ENCODE data around the gene KPNA4.

KPNA4 gene

DNA sequence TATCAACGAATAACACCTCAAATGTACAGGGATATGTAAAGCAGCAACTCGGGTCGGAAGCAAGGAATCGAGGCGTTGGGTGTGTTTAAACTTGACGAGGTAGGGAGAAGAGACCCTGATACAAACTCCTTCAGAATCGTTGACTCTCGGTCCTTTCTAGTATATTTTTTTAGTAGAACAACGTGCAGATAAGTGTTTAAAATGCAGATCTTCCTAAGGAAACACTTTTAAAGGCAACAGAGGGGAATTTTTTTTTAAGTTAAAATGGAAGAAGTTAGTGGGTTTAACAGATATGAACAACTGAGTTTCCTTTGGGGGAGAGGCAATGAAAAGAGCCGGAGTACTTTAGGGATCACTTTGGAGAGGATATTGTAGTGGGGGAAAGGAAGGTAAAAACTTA is 1.1 kb upstream of the KPNA4 start:
- Histone ChIP-seq H3F3A (ENCODE audit: control insufficient read depth, insufficient read depth) (0 out of 2 replicates have a peak, but pooled peaks cover 5% of the 10 kb centered on the region), H3K9me3 (ENCODE audit: control insufficient read depth, insufficient read depth, low read length) (no peaks in the 10 kb centered on the region), H3K27me3 (ENCODE audit: control insufficient read depth, low read length) (no peaks in the 10 kb centered on the region), H3K79me2 (ENCODE audit: control insufficient read depth, low read length) (peaks cover 56% of the 10 kb centered on the region), H3K4me2 (ENCODE audit: low read length) (peak overlapping the region; percentile 97), H3K4me3 (ENCODE audit: low read length) (peak overlapping the region; percentile 99), H4K20me1 (ENCODE audit: control insufficient read depth, insufficient read depth, low read depth, low read length) (peaks cover 20% of the 10 kb centered on the region), H3K36me3 (ENCODE audit: control insufficient read depth, low read length) (peaks cover 51% of the 10 kb centered on the region), H3K4me1 (ENCODE audit: control insufficient read depth, low read length) (peaks cover 38% of the 10 kb centered on the region), H3K9me2 (replicated peaks; ENCODE audit: control insufficient read depth, low read length) (no peaks in the 10 kb centered on the region), H3K27ac (ENCODE audit: low read depth, low read length) (no peak overlapping the region; the same call in 1 of the 2 replicates)
- TF ChIP-seq CTCF (IDR thresholded peaks at IDR 0.05; ENCODE audit: low read depth, low read length, poor library complexity, severe bottlenecking) (no peak), EZH2phosphoT487 (IDR thresholded peaks at IDR 0.05; ENCODE audit: borderline replicate concordance, low read length) (no peak)

DNA sequence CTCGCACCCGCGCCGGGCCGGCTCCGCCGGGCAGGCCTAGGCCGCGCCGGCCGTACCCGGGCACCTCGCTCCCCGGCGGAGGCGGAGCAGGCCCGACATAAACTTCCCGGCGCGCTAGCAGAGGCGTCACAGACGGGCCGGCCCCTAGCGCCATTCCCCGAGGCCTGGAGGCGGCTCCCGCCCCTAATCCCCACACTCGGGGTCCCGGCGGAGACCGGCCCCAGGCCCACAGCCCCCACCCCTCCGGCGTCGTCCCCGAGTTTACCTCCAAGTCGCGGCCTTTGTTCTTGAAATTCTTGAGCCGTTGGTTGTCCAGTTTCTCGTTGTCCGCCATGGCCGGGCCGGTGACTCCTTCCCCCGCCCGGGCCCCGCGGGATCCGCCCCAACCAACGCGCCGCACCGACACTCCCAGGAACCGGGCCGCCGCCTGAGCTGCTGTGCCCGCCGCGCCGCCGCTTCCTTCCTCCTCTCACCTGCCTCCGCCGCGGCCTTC is 376 bp downstream of the KPNA4 start:
- Histone ChIP-seq H3K4me3 (ENCODE audit: low read length) (peak overlapping the region; percentile 94), H3K27ac (ENCODE audit: low read depth, low read length) (peak overlapping the region; percentile 73), H3K9me3 (ENCODE audit: control insufficient read depth, insufficient read depth, low read length) (no peaks in the 10 kb centered on the region), H3K36me3 (ENCODE audit: control insufficient read depth, low read length) (peaks cover 60% of the 10 kb centered on the region), H3K79me2 (ENCODE audit: control insufficient read depth, low read length) (peaks cover 71% of the 10 kb centered on the region), H3K27me3 (ENCODE audit: control insufficient read depth, low read length) (no peaks in the 10 kb centered on the region), H3F3A (ENCODE audit: control insufficient read depth, insufficient read depth) (0 out of 2 replicates have a peak, but pooled peaks cover 5% of the 10 kb centered on the region), H4K20me1 (ENCODE audit: control insufficient read depth, insufficient read depth, low read depth, low read length) (peaks cover 22% of the 10 kb centered on the region), H3K4me2 (ENCODE audit: low read length) (peak overlapping the region; percentile 51), H3K4me1 (ENCODE audit: control insufficient read depth, low read length) (peaks cover 41% of the 10 kb centered on the region), H3K9me2 (replicated peaks; ENCODE audit: control insufficient read depth, low read length) (no peaks in the 10 kb centered on the region)
- TF ChIP-seq EZH2phosphoT487 (IDR thresholded peaks at IDR 0.05; ENCODE audit: borderline replicate concordance, low read length) (no peak), CTCF (IDR thresholded peaks at IDR 0.05; ENCODE audit: low read depth, low read length, poor library complexity, severe bottlenecking) (no peak)

- Histone ChIP-seq H3K27me3 (ENCODE audit: control insufficient read depth, low read length) (no peaks in the 10 kb centered on the region), H3K4me2 (ENCODE audit: low read length) (peak overlapping the region; percentile 93), H3F3A (ENCODE audit: control insufficient read depth, insufficient read depth) (0 out of 2 replicates have a peak, but pooled peaks cover 5% of the 10 kb centered on the region), H3K79me2 (ENCODE audit: control insufficient read depth, low read length) (peaks cover 77% of the 10 kb centered on the region), H3K9me2 (replicated peaks; ENCODE audit: control insufficient read depth, low read length) (no peaks in the 10 kb centered on the region), H4K20me1 (ENCODE audit: control insufficient read depth, insufficient read depth, low read depth, low read length) (peaks cover 22% of the 10 kb centered on the region), H3K9me3 (ENCODE audit: control insufficient read depth, insufficient read depth, low read length) (no peaks in the 10 kb centered on the region), H3K4me3 (ENCODE audit: low read length) (peak overlapping the region; percentile 94), H3K27ac (ENCODE audit: low read depth, low read length) (peak overlapping the region; percentile 11; the same call in 1 of the 2 replicates), H3K4me1 (ENCODE audit: control insufficient read depth, low read length) (peaks cover 41% of the 10 kb centered on the region), H3K36me3 (ENCODE audit: control insufficient read depth, low read length) (peaks cover 66% of the 10 kb centered on the region)
- TF ChIP-seq CTCF (IDR thresholded peaks at IDR 0.05; ENCODE audit: low read depth, low read length, poor library complexity, severe bottlenecking): no peak
- TF ChIP-seq EZH2phosphoT487 (IDR thresholded peaks at IDR 0.05; ENCODE audit: borderline replicate concordance, low read length): no peak
These were observed 986 bp downstream of the KPNA4 start for GRCh38 chr3:160564258-160564911.
